Measurements from ENCODE around the gene RAB40B. TPM values are rescaled to one million over a fixed set of nuclear protein-coding genes. Genes with fewer than 3 reads are reported as not detected.

The RAB40B gene
- polyA plus RNA-seq, 1 of the 3 experiments (the other 2 are of a cell fraction), result 20.7 TPM

GRCh38 chr17:82667668-82668000 is 30.9 kb downstream of the RAB40B start:
- ChIA-PET POLR2A (no interaction called here), CTCF (interaction anchor here (0.8 to 2.1 kb wide), 8 partner anchors 10 to 109 kb away, joined by 3 to 18 read pairs (median 5); no protein-coding TSS in a partner anchor)
- Histone ChIP-seq H3F3A (replicated peaks; ENCODE audit: insufficient read depth) (peaks cover 4% of the 10 kb centered on the region), H2AFZ (ENCODE audit: low read depth) (no peak overlapping the region), H3K9me3 (no peaks in the 10 kb centered on the region), H3K4me2 (no peak overlapping the region), H3K9me2 (no peaks in the 10 kb centered on the region), H3K9ac (no peak overlapping the region), H3K27me3 (ENCODE audit: insufficient read depth) (no peaks in the 10 kb centered on the region), H3K36me3 (replicated peaks in 1 of 2; ENCODE audit: control insufficient read depth in 1 of 2, insufficient read depth in 2 of 2, low read length in 1 of 2) (no peaks in the 10 kb centered on the region), H3K4me1 (ENCODE audit: control insufficient read depth in 1 of 2, insufficient read depth in 2 of 2, low read depth in 1 of 2, low read length in 1 of 2) (peaks cover 0 to 2% of the 10 kb centered on the region in 2 experiments; a peak in 1 of 4 replicates), H3K27ac (ENCODE audit: low read depth in 2 of 2, low read length in 1 of 2) (no peak overlapping the region), H4K20me1 (ENCODE audit: insufficient read depth) (no peaks in the 10 kb centered on the region), H3K79me2 (ENCODE audit: insufficient read depth) (no peaks in the 10 kb centered on the region), H3K4me3 (ENCODE audit: low read depth in 2 of 2, low read length in 1 of 2) (no peak overlapping the region)
- no peak for DNase-seq
- WGBS (ENCODE audit: low lambda C conversion rate), result 88% methylated on average over 15 of the region's 15 CpGs
- no peak for TF ChIP-seq SIN3A (IDR thresholded peaks at IDR 0.05; ENCODE audit: borderline replicate concordance, low read depth, low read length)
- TF ChIP-seq, protein P1, sequence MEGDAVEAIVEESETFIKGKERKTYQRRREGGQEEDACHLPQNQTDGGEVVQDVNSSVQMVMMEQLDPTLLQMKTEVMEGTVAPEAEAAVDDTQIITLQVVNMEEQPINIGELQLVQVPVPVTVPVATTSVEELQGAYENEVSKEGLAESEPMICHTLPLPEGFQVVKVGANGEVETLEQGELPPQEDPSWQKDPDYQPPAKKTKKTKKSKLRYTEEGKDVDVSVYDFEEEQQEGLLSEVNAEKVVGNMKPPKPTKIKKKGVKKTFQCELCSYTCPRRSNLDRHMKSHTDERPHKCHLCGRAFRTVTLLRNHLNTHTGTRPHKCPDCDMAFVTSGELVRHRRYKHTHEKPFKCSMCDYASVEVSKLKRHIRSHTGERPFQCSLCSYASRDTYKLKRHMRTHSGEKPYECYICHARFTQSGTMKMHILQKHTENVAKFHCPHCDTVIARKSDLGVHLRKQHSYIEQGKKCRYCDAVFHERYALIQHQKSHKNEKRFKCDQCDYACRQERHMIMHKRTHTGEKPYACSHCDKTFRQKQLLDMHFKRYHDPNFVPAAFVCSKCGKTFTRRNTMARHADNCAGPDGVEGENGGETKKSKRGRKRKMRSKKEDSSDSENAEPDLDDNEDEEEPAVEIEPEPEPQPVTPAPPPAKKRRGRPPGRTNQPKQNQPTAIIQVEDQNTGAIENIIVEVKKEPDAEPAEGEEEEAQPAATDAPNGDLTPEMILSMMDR (IDR thresholded peaks at IDR 0.05), result no peak
- no peak for TF ChIP-seq POLR2AphosphoS5 (IDR thresholded peaks at IDR 0.05; ENCODE audit: low read depth, low read length)
- no peak for TF ChIP-seq USF2 (IDR thresholded peaks at IDR 0.05; ENCODE audit: borderline replicate concordance, low read depth, low read length)
- TF ChIP-seq TEAD4 (IDR thresholded peaks at IDR 0.05; ENCODE audit: borderline replicate concordance, insufficient read depth), result no peak
- TF ChIP-seq, protein P2, sequence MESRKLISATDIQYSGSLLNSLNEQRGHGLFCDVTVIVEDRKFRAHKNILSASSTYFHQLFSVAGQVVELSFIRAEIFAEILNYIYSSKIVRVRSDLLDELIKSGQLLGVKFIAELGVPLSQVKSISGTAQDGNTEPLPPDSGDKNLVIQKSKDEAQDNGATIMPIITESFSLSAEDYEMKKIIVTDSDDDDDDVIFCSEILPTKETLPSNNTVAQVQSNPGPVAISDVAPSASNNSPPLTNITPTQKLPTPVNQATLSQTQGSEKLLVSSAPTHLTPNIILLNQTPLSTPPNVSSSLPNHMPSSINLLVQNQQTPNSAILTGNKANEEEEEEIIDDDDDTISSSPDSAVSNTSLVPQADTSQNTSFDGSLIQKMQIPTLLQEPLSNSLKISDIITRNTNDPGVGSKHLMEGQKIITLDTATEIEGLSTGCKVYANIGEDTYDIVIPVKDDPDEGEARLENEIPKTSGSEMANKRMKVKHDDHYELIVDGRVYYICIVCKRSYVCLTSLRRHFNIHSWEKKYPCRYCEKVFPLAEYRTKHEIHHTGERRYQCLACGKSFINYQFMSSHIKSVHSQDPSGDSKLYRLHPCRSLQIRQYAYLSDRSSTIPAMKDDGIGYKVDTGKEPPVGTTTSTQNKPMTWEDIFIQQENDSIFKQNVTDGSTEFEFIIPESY (IDR thresholded peaks at IDR 0.05; ENCODE audit: borderline replicate concordance, low read depth), result no peak
- TF ChIP-seq TAF1 (IDR thresholded peaks at IDR 0.05; ENCODE audit: borderline replicate concordance, low read depth, low read length), result no peak
- no peak for TF ChIP-seq FOSL2 (IDR thresholded peaks at IDR 0.05; ENCODE audit: borderline replicate concordance, low read depth)
- TF ChIP-seq RAD21 (IDR thresholded peaks at IDR 0.05; ENCODE audit: low read length), result no peak
- TF ChIP-seq, protein P3, sequence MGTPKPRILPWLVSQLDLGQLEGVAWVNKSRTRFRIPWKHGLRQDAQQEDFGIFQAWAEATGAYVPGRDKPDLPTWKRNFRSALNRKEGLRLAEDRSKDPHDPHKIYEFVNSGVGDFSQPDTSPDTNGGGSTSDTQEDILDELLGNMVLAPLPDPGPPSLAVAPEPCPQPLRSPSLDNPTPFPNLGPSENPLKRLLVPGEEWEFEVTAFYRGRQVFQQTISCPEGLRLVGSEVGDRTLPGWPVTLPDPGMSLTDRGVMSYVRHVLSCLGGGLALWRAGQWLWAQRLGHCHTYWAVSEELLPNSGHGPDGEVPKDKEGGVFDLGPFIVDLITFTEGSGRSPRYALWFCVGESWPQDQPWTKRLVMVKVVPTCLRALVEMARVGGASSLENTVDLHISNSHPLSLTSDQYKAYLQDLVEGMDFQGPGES (IDR thresholded peaks at IDR 0.05; ENCODE audit: low read depth, low read length), result no peak
- no peak for TF ChIP-seq NRF1 (IDR thresholded peaks at IDR 0.05; ENCODE audit: low read depth, low read length)
- no peak for TF ChIP-seq EP300 (IDR thresholded peaks at IDR 0.05; ENCODE audit: borderline replicate concordance in 1 of 2, low read depth in 1 of 2, low read length in 1 of 2)
- TF ChIP-seq ELF1 (IDR thresholded peaks at IDR 0.05), result no peak
- TF ChIP-seq MEF2A (IDR thresholded peaks at IDR 0.05; ENCODE audit: borderline replicate concordance, low read depth), result no peak
- no peak for TF ChIP-seq GABPA (IDR thresholded peaks at IDR 0.05; ENCODE audit: low read depth)
- no peak for TF ChIP-seq RCOR1 (IDR thresholded peaks at IDR 0.05; ENCODE audit: low read length)
- TF ChIP-seq YY1 (IDR thresholded peaks at IDR 0.05; ENCODE audit: low read depth), result no peak
- TF ChIP-seq REST (IDR thresholded peaks at IDR 0.05; ENCODE audit: low read depth, low read length), result no peak
- TF ChIP-seq RXRA (IDR thresholded peaks at IDR 0.05; ENCODE audit: borderline replicate concordance, low read depth), result no peak
